ENCODE data around the gene ITCH.

DNA sequence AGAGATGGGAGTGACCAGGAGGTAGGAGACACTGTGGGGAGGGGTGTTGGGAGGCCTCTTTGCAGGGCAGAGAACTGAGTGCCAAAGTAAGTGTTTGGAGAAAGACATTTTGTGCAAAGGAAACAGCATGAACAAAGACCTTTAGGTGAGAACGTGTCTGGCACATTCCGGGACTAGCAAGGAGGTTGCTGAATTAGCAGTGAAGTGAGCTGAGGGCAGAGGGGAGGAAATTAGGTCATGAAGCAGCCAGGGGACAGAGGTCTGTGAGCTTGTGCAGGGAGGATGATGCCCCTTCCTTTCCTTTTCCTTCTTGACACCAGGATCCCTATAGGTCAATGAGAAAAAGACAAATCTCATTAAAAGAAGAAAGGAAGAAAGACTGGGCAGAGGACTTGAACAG is 38.5 kb upstream of the ITCH start:
- TF ChIP-seq POLR2A (IDR thresholded peaks at IDR 0.05; ENCODE audit: low read depth, low read length) (no peak), TAF1 (IDR thresholded peaks at IDR 0.05; ENCODE audit: borderline replicate concordance, low read depth, low read length) (no peak)
